Prostate gland (tissue), 2 donors: ENCODE results near the gene TMEM232. TPM values are rescaled to one million over a fixed set of nuclear protein-coding genes. Genes with fewer than 3 reads are reported as not detected.

Source experiments
- DNase-seq: peaks from one replicate; pipeline ENCODE4 v3.0.0-alpha.2; 2019; ENCODE audit warnings: low spot score
- H3K27ac ChIP-seq, 2 donors: fragments of 200-600 bp; sonication (generic); 2 replicates each; pipeline ENCODE4 v1.5.1; 2017 to 2019
- H3K27me3 ChIP-seq: fragments of 200-600 bp; sonication (generic); replicated peaks from 2 replicates; pipeline ENCODE4 v1.5.1; 2019; ENCODE audit not compliant: insufficient read depth
- H3K36me3 ChIP-seq, 2 donors: fragments of 200-600 bp; sonication (generic); 1 replicate in 1 of 2; 2 replicates in 1 of 2; pipeline versions ENCODE4 v1.5.1 to v1.8.1; 2017 to 2019
- H3K4me1 ChIP-seq: fragments of 200-600 bp; sonication (generic); replicated peaks from 2 replicates; pipeline ENCODE4 v1.5.1; 2019
- H3K4me3 ChIP-seq, 2 donors: fragments of 200-600 bp; sonication (generic); 2 replicates each; pipeline ENCODE4 v1.5.1; 2017 to 2019
- H3K9me3 ChIP-seq: fragments of 200-600 bp; sonication (generic); 2 replicates; pipeline ENCODE4 v1.5.1; 2017
- CTCF ChIP-seq, 4 experiments: fragments of 200-600 bp in 2 of 4; fragments of 450-650 bp in 2 of 4; sonication (generic) in 2 of 4; IDR thresholded peaks; 1 replicate in 3 of 4; 2 replicates in 1 of 4; pipeline ENCODE4 v1.5.1; 2016 to 2019; ENCODE audit warnings: antibody characterized with exemption in 4 of 4, mild to moderate bottlenecking in 2 of 4, moderate library complexity in 2 of 4
- POLR2A ChIP-seq: fragments of 450-650 bp; IDR thresholded peaks from one replicate; pipeline ENCODE4 v1.6.1; 2016; ENCODE audit warnings: antibody characterized with exemption, mild to moderate bottlenecking
- POLR2AphosphoS5 ChIP-seq: sonication (generic); formaldehyde crosslinking; IDR thresholded peaks from one replicate; pipeline ENCODE4 v1.6.1; 2017; ENCODE audit warnings: antibody characterized with exemption
- WGBS: methylation state at CpG from one replicate; pipeline ENCODE4 v1.1.5; 2018; 5-methylcytosine and 5-hydroxymethylcytosine counted together
- intact Hi-C: fragments of 100-400 bp; cut with DNase I; formaldehyde crosslinking; loops from one replicate; pipeline ENCODE4 v1.14.2; 2022
- total RNA-seq, 2 donors: library from RNA; depleted of rRNA; stranded (reverse); fragments of >200 nt; gene quantifications; one replicate each; pipeline ENCODE4 v1.1.0, GENCODE V29; 2016

The TMEM232 gene
- total RNA-seq, 2 donors from 2014 or later, result 5.1 to 11.3 TPM

GRCh38 chr5:110716247-110717245 is 9.9 kb downstream of the TMEM232 start:
- TF ChIP-seq CTCF (IDR thresholded peaks at IDR 0.05) (no peak), POLR2A (no peak), POLR2AphosphoS5 (no peak)
- H3K9me3 ChIP-seq, result no peaks in the 10 kb centered on the region
- no peaks in the 10 kb centered on the region for H3K36me3 ChIP-seq
- no peak overlapping the region for H3K4me3 ChIP-seq
- no peaks in the 10 kb centered on the region for H3K27me3 ChIP-seq
- WGBS, result 87% methylated on average over 5 of the region's 5 CpGs
- intact Hi-C loops, result no loop called here
- no peaks in the 10 kb centered on the region for H3K4me1 ChIP-seq
- H3K27ac ChIP-seq, result no peak overlapping the region
- no peak for DNase-seq

GRCh38 chr5:110707260-110707844 is 19.1 kb downstream of the TMEM232 start:
- Histone ChIP-seq H3K27me3 (no peaks in the 10 kb centered on the region), H3K4me1 (no peaks in the 10 kb centered on the region), H3K27ac (no peak overlapping the region), H3K9me3 (no peaks in the 10 kb centered on the region), H3K4me3 (no peak overlapping the region), H3K36me3 (no peaks in the 10 kb centered on the region)
- intact Hi-C loops, result no loop called here
- TF ChIP-seq CTCF (IDR thresholded peaks at IDR 0.05), result no peak
- DNase-seq, result no peak
- WGBS, result 67% methylated on average over 3 of the region's 3 CpGs

- TF ChIP-seq POLR2AphosphoS5, result no peak
- TF ChIP-seq CTCF (IDR thresholded peaks at IDR 0.05), result no peak
- no peak for TF ChIP-seq POLR2A
- no peak for DNase-seq
- Histone ChIP-seq H3K27ac (no peak overlapping the region), H3K36me3 (no peaks in the 10 kb centered on the region), H3K4me3 (no peak overlapping the region), H3K9me3 (no peaks in the 10 kb centered on the region), H3K27me3 (no peaks in the 10 kb centered on the region), H3K4me1 (no peaks in the 10 kb centered on the region)
- intact Hi-C loops, result no loop called here
These were observed 21.1 kb downstream of the TMEM232 start for GRCh38 chr5:110705349-110705748.

- H3K4me1 ChIP-seq, result no peaks in the 10 kb centered on the region
- no peak overlapping the region for H3K4me3 ChIP-seq
- no peak for DNase-seq
- H3K27ac ChIP-seq, result no peak overlapping the region
- H3K36me3 ChIP-seq, result no peaks in the 10 kb centered on the region
- intact Hi-C loops, result no loop called here
- no peaks in the 10 kb centered on the region for H3K27me3 ChIP-seq
- H3K9me3 ChIP-seq, result no peaks in the 10 kb centered on the region
- 15% methylated on average over 2 of the region's 2 CpGs for WGBS
- TF ChIP-seq POLR2AphosphoS5, result peak; percentile 4
- TF ChIP-seq CTCF (IDR thresholded peaks at IDR 0.05), result no peak
These were observed 23.0 kb downstream of the TMEM232 start for GRCh38 chr5:110703481-110703880.

GRCh38 chr5:110702704-110703103 is 23.8 kb downstream of the TMEM232 start:
- no peak overlapping the region for H3K4me3 ChIP-seq
- TF ChIP-seq POLR2AphosphoS5 (no peak), POLR2A (no peak), CTCF (IDR thresholded peaks at IDR 0.05) (no peak)

More at GRCh38 chr5:110702704-110703103, 23.8 kb downstream of the TMEM232 start:
- H3K27ac ChIP-seq, result no peak overlapping the region
- no peaks in the 10 kb centered on the region for H3K36me3 ChIP-seq
- H3K9me3 ChIP-seq, result no peaks in the 10 kb centered on the region
- intact Hi-C loops, result no loop called here
- no peak for DNase-seq
- WGBS, result 20% methylated on average over 3 of the region's 3 CpGs
- no peaks in the 10 kb centered on the region for H3K27me3 ChIP-seq
- H3K4me1 ChIP-seq, result no peaks in the 10 kb centered on the region
